Measurements from ENCODE around the gene SYTL4.

SYTL4 gene

DNA sequence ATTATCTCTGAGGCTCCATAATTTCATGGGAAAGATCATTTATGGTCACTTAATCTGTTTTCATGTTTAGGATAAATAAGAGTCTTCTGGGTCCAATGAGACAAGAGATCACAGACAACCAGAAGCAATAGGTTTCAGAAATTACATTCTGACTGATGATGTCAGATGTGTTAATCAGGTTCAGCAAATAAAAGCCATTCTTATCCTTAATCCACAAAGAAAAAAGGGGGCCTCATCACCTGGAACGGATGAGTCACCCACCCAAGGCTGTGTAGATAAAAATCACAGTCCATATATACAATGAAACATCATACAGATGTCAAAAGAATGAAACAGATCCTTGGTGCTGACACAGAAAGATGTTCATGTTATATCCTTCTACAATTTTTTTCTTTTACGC, 36.6 kb downstream of the SYTL4 start:
- no peak for DNase-seq (ENCODE audit: low spot score)

DNA sequence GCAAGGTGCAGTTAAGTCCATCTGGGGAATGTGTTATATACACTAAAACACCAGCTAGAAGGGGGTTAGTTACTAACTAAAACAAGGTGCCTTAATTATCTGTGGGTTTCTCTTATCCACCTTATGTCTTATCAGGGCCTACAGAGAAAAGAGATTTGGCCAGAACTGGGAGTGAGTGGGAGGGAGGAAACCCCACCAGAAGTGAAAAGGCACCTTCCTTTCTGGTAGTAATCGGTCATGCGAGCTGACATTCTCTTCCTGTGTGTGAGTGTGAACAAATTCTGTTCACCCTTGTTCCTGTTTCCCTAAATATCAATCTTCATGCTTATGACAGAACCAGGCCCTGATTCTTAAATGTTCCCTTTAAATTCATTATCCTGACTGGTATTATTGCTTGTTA, 44.4 kb downstream of the SYTL4 start:
- DNase-seq (ENCODE audit: low spot score): no peak

DNA sequence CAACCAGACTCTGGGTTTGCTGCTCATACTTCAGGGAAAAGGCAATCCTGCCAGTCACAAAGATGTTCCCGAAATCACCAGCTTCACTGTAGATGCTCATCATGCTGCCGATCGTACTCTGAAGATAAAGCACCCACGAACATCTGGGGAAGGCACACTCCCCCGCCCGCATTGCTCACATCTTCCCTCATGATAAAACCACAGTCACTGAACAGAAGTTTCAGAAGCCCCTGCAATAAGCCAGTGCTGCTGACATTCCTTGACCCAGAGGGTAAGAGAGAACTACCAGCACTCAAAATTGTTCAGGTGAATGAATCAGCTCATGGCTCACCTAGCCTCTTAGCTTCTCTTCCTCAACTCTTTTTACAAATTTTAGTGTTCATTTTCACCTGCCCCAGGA, 44.8 kb downstream of the SYTL4 start:
- DNase-seq (ENCODE audit: low spot score): no peak

DNA sequence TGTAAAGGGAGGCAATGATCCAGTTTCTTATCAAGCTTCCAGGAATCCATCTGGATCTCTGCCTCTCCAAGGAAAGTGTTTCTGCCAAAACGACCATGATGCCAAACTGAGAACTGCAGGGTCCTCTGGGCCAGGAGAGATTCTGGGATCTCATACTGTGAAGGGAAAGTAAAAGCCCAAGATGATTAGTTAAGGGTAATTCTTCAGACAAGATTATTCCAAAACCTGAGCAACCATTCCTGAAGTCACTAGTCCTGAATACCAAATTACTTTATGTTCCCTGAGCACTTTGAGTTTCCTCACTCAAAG, 46.0 kb downstream of the SYTL4 start:
- DNase-seq (ENCODE audit: low spot score): no peak

DNA sequence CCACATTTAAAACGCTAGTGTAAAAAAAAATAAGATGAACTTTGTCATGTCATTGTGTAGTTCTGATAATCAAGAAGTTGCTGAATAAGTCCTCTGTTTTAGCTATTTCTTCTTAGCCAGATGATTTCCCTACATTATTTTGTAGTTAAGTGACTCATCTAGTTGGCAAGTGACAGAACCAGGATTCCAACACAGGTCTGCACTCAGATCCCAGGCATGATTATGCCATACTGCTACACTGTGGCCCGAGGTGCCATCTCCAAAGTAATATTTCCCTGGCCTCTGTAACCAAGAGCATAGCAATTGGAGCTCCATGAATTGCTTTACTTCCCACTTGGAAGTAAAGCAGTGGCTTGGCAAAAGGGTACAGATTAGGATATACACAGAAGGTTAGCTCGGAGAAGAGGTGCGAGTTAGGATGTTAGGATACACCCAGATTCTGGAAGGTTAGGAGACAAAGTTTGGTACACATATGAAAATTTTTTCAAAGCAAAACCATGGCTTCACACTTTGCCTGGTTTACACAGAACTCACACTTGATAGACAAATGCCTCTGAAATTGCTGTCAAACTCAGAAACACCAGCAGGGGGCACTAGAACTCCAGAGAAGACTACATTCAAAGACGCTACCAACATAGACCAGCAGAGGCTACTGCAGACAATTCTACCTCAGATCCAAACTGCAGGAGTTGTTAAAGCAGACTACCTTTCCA, 46.5 kb downstream of the SYTL4 start:
- DNase-seq (ENCODE audit: low spot score): peak; percentile 84

DNA sequence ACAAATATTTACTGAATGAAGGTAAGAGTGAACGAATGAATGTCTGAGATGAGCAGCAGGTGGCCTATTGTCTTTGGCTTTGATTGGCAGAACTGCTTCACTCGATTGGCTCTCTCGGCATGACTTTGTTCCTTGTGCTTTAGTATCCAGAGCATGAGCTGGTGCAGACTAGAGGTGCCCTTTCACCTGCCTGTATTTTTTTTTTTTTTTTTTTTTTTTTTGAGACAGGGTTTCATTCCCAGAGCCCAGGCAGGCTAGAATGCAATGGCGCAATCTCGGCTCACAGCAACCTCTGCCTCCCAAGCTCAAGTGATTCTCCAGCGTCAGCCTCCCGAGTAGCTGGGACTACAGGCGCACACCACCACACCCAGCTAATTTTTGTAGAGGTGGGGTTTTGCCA, 49.0 kb downstream of the SYTL4 start:
- no peak for DNase-seq (ENCODE audit: low spot score)

DNA sequence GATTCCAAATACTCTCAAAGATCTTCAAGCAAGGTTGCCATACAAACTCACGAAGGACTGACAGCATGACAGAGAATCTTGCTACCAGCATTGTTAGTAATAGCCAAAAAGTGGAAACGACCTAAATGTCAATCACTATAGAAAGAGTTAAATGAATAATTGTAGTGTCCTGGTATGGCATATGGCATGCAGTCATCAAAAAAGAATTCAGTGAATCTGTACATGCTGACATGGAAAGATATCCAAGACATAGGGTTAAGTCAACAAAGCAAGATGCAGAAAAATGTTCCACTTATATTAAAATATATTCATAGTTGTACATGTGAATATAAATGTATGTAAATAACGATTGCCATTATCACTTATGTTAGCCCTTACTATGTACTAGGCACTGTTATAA, 50.3 kb downstream of the SYTL4 start:
- DNase-seq (ENCODE audit: low spot score): no peak

DNA sequence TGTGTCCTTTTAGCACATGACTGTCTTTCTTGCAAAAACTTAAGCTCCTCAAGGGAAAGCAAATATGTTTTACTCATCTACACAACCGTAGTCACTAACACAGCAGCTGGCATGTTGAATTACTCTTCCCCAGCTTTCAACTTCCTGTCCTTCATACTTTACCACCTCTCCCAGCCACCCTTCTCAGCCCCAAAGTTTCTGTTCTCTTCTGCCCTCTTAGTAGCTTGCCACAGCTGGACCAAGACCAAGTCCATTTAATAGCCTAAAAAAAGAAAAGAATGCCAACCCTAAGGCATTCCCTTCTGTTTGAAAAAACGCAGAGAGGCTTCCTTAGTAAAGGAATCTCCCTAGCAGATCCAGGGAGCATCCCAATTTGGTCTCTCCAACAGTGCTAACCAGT, 51.2 kb downstream of the SYTL4 start:
- no peak for DNase-seq (ENCODE audit: low spot score)

DNA sequence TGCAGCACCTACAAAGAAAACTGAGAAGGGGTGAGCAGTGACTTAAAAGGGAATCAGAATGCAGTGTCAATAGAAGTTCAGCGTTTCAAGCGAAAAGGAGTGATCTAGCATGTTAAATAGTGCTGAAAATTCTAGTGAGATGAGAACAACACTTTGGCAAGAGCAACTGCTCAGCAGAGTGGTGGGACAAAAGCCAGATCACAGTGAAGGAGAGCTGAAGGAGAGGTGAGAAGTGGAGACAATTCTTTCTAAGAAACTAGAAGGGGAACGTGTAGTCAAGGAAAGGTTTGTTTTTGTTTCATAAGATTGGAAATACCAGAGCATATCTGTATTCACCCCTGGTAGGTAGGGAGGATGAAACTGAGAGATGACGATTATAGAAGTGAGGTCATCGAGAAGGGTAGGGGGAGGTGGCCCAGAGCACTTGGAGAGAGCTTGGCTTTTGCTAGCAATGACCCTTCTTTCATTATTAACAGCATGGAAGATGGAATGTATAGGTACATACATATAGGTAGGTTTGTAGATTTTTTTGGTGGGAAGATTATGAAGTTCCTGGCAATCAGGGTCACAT, 54.2 kb downstream of the SYTL4 start:
- no peak for DNase-seq (ENCODE audit: low spot score)

DNA sequence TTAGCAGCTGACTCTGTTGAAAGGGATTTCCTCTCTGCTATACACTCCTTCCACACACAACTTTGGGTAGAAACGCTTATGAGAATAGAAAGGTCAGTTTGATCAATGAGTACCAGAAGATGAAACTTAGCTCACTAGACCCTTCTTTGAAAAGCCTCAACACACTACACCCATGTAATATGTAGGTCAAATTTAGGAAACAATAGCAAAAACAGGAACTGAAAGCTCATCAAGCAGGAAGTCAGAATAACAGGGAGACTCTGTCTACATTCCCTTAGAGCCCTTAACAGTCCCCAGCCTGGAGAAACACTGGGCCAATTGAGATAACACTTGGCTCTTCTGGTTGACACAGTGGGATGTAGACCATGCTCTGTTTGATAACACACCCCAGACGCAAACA, 57.2 kb downstream of the SYTL4 start:
- DNase-seq (ENCODE audit: low spot score): no peak

DNA sequence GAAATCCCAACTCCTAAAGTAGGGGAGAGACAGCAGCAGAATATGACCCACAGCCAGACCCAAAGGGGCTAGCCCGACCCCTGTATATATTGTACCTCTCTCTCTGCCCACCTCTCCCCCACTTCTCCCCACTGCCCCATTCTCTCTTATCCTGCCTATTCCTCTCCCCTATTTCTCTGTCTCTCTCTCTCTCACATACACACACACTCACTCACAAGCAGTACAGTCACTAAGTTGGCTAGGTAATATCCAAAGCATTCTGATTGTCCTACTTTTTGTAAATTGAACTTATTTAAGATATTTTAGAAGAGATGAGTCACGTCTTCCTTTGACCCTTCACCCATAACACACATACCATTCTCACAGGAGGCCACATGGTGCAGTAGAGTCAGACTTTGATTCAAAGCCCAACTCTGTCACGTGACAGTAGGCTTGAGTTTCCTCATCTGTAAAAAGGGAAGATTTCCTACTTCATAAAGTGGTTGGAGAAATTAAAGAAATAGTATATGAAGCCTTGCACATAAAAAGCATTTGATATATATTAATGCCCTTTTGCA, 58.4 kb downstream of the SYTL4 start:
- peak; percentile 18 for DNase-seq (ENCODE audit: low spot score)

DNA sequence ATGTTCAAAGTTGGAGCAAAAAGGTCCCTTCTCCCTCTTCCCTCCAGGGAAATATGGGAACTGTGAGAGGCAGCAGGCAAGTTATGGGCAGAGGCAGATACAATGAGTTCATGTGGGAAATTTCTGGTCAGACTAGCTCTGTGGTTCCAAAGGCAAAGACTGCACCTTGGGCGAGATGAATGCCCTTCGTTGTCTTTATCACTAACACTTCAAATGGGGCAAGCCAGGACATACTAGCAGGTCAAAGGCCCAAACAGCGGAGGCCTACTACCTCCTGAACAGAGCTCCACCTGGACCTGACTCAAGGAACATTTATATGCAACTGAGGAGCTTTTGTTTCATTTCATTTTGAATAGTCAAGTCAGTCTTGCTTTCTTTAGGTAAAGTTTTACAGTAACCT, 59.0 kb downstream of the SYTL4 start:
- DNase-seq (ENCODE audit: low spot score): no peak

DNA sequence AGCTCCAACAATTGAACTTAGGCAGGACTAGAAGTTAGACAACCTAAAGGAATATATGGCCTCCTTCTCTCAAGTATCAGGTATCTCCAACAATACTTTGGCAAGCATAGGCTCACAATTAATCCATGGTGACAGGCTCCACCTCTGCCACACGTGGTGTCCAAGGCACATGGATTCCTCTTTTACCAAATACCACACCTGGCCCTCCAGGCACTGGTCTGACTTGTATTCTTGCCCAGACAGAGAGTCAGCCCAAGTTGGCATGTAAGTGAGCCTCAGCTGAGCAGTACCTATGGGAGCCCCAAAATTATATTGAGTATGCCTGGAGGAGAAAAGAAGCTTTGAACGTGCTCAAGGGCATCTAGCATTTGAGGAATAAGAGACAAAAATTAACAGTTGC, 68.3 kb downstream of the SYTL4 start:
- DNase-seq (ENCODE audit: low spot score): no peak

DNA sequence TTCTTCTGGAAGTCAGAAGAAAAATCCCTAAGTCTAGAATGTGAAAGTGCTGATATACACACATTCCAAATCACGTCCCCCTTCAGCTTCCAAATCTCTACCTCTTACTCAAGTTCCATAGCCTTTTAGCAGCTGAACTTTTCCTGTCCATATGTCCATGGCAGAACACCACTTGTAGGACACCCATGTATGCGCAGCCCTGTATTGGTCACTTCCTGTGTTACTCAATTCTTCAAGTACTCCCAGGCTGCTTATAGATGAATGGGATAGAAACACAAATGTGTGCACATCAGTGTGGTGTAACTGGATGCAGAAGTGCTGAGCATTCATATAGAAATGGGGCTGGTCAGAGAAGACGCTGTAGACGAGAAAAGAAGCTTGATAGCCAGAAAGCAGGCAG, 69.1 kb downstream of the SYTL4 start:
- no peak for DNase-seq (ENCODE audit: low spot score)

DNA sequence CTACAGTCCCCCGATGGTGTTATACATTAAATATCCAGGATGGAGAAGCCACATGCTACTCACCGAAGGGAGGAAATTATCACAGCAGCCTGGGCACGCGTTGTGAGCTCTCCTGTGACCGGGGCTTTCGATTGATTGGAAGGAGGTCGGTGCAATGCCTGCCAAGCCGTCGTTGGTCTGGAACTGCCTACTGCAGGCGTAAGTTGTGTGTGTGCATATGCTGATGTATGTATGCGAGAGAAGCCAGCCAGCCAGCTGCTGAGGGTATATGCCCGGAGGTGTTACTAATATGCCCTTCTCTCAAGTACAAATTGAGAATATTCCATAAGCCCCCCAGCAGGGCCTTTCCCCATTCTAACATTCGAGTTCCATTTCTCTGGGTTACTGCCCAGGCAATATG, 69.8 kb downstream of the SYTL4 start:
- DNase-seq (ENCODE audit: low spot score): no peak

DNA sequence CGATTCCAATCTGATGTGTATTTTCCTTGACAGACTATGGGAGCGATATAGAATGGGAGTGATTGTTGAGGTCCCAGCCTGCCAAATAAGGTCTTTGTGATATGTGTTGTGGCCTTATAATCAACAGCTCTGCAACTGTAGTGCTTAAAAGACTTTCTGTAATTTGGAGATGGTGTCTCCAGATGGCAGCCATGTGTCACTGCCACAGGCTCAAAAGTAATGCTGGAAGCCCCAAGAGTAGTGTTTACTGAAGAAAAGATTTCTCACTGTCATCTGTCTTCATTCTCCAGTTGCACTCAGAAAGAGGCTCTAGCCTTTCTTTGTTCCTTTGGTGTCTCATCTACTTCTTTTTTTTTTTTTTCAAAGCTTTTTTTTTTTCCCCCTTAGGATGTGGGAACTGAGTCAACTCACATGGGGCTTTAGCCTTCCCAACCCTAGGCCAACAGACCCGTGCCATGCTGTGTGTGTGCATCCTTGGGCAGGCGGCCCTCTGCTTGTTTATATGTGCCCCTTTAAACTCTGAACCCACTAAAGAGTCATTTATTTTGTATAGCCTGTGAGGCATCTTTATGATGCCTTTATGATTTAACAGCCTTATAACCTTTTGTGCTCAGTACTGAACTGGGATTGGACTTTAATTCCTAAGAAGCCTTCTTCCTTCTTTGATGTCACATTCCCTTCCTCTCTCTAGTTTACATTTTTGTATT, 72.3 kb downstream of the SYTL4 start:
- DNase-seq (ENCODE audit: low spot score): no peak

DNA sequence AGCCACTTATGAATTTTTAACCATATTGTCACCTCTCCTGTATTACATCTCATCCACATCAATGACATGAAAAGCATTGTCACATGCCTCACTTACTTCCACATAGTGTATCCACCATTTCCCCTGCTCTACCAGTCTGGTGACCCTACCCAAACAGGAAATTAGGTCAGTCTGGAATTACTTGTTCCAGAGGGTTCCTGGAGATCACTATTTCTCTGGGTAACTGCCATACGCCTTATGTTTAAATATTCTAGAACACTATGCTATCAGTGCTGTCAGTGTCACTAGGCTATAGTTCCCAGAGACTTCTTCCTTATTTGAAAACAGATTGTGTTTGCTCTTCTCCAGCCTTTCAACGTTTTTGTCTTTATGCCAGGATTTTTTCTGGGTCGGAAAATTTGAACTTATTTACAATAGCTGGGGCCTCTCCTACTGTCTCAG, 73.0 kb downstream of the SYTL4 start:
- no peak for DNase-seq (ENCODE audit: low spot score)

DNA sequence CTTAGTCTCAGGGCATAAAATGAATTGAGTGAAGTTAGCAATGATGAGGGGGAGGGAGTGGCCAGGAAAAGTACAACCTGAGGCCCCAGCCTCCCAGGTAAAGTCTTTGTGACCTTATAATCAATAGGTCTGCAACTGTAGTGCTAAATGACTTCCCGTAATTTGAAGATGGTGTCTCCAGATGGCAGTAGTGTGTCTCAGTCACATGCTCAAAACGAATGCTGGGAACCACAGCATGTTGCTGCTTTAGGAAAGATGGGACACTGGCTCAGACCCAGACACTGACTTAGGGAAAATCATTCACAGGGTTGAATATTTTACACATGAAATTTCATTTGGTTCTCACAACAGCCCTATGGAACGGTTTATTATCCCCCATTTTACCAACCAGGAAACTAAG, 77.7 kb downstream of the SYTL4 start:
- DNase-seq (ENCODE audit: low spot score): peak; percentile 62

DNA sequence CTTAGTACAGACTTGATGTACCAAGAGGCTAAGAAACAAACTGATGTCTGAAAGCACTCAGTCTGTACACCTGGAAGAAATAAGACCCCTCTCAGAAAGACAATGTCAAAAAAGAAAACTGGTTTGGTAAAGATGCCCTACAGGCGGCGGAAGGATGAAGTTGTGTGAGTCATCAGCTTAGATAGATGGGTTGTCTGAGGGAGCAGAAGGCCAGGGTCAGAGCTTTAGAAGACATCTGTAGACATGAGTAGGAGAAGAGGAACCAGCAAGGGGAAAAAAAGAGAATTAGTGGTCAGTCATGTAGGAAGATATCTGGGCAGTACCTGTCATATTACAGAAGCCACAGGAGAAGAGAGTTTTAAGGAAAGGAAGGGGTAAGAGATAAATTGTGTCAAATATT, 79.7 kb downstream of the SYTL4 start:
- no peak for DNase-seq (ENCODE audit: low spot score)

DNA sequence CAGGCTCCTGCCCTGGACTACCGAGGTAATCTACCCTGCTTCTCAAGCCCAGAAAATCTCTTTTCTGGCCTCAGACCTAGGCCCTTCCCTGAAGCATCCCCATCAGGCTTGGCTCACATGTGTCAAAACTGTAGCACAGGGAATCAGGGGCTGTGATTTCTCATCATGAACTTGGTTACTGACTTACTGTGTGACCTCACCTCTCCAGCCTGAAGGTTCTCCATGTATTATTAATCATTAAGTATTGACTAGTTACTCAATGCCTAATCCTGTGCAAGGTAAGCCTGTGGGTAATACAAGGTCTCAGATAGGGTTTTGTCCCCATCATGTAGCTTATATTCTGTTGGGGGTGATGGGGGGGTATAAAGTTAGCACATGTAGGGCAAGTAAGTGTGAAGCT, 81.1 kb downstream of the SYTL4 start:
- DNase-seq (ENCODE audit: low spot score): no peak

DNA sequence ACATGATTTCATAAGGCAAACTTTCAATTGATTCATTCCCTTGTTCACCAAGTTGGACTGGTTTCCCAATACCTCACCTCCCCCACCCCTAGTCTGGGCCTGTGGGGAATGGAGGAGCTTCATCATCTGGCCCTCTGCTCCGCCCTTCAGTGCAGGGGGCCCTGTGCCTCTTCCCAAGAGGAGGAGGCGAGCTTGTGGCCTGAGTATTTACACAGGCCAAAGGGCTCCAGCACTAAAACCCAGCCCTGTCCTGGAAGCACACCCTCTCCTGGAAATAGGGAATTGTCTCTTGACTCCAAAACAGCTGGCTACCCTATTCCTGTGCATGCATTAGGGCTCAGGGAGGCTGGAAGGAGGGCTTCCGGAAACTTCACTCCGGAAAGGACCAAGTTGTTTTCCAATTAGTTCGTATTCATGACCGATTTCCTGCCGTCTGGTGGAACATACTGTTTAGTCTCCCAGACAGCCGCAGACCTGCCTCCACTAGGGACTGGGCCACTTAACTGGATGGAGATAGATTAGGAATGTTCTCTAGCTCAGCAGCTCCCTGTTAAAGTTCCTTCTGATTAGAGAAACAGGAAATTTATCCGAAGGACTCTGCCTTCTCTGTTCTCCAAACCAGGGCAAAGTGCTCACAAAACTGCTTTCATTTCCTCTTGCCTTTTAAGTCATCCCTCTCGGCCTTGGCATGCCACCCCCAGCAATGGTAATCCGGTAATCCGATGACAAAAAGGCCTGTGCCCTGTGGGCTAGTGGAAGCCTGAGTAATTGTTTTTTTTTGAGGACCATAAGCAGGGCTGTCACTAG, 82.2 kb downstream of the SYTL4 start:
- no peak for DNase-seq (ENCODE audit: low spot score)
